Heart left ventricle (tissue), 13 donors: ENCODE data around the gene APBB1.

Experiments used
- CTCF ChIP-seq, 12 donors: fragments of 200-600 bp; sonication (generic) in 4 of 12; IDR thresholded peaks; one replicate each; pipeline versions ENCODE4 v1.5.0 to v1.8.0; 2018 to 2022; ENCODE audit warnings: antibody characterized with exemption in 12 of 12, mild to moderate bottlenecking in 5 of 12
- POLR2A ChIP-seq, 2 donors: fragments of 450-650 bp; IDR thresholded peaks; one replicate each; pipeline ENCODE4 v1.6.1; 2017; ENCODE audit warnings: antibody characterized with exemption in 2 of 2, mild to moderate bottlenecking in 2 of 2, moderate library complexity in 2 of 2
- donor health status: ischemic (EF 13 %, LVEDD 7.1; RV severe dilation, severe dysfunction).
- donor health status: DM: no; HTN: yes; CAD: no.
- donor health status: DM: no; HTN: no; CAD: no.
- donor health status: ischemic (EF 25% LVEDD 6.9; RV normal size, moderate dysfunction).
- donor health status: ischemic (EF 25% LVEDD 5.7; RV mildly dilated, moderate dysfunction).
- donor health status: ischemic (EF 35%, LVEDD 5.7; RV mildly dilated, moderate dysfunction).
- donor health status: nonischemic (EF 11% LVEDD 7.7; RV severe dilation, severe dysfunction).
- donor health status: DM: yes; HTN: yes; CAD: no.
- donor health status: PGD.
- donor health status: ischemic (EF 29% LVEDD 5.4; RV normal size, mild dysfunction).
- donor health status: nonischemic (EF 23%, LVEDD 6.1; RV moderate dilation, normal function).

- TF ChIP-seq POLR2A (IDR thresholded peaks at IDR 0.05) (no peak), CTCF (IDR thresholded peaks at IDR 0.05) (no peak)
Measured at GRCh38 chr11:6385046-6385777, 33.7 kb downstream of the APBB1 start.
